PFSK-1 (cell line): ENCODE results near the gene ATP5PO.

ENCODE experiments used
- FOXP2 ChIP-seq: optimal IDR thresholded peaks from 2 replicates; pipeline ENCODE3; 2011; ENCODE audit warnings: borderline replicate concordance, control low read depth, inconsistent platforms; ENCODE audit not compliant: insufficient read depth; ENCODE audit errors: extremely low read length, extremely low read depth
- POLR2AphosphoS5 ChIP-seq: IDR thresholded peaks from 2 replicates; pipeline ENCODE4 v1.6.1; 2012; ENCODE audit warnings: low read depth, mild to moderate bottlenecking, control low read depth, low read length, moderate library complexity
- REST ChIP-seq, 2 experiments: IDR thresholded peaks; 2 replicates each; pipeline versions ENCODE4 v1.6.1 to v1.8.0; 2011 to 2012; ENCODE audit warnings: low read depth in 2 of 2, low read length in 2 of 2, control low read depth in 1 of 2, inconsistent platforms in 1 of 2, mild to moderate bottlenecking in 1 of 2, moderate library complexity in 1 of 2; ENCODE audit not compliant: insufficient read depth in 1 of 2
- SIN3A ChIP-seq: IDR thresholded peaks from 2 replicates; pipeline ENCODE4 v1.6.1; 2012; ENCODE audit warnings: mild to moderate bottlenecking, low read length, moderate library complexity, borderline replicate concordance; ENCODE audit not compliant: insufficient read depth
- TAF1 ChIP-seq: IDR thresholded peaks from 2 replicates; pipeline ENCODE4 v1.6.1; 2012; ENCODE audit warnings: low read length, control low read depth, borderline replicate concordance; ENCODE audit not compliant: insufficient read depth

The ATP5PO gene

GRCh38 chr21:33940164-33940880 lies 24.7 kb upstream of the ATP5PO start:
- TF ChIP-seq SIN3A (no peak), REST (IDR thresholded peaks at IDR 0.05; ENCODE audit: insufficient read depth in 1 of 2, low read depth in 2 of 2, low read length in 2 of 2) (no peak), POLR2AphosphoS5 (no peak), FOXP2 (no peak), TAF1 (no peak)

GRCh38 chr21:33939226-33939625 lies 23.6 kb upstream of the ATP5PO start:
- TF ChIP-seq REST (IDR thresholded peaks at IDR 0.05; ENCODE audit: insufficient read depth in 1 of 2, low read depth in 2 of 2, low read length in 2 of 2), result no peak

GRCh38 chr21:33938381-33938780 lies 22.8 kb upstream of the ATP5PO start:
- TF ChIP-seq POLR2AphosphoS5 (no peak), REST (IDR thresholded peaks at IDR 0.05; ENCODE audit: insufficient read depth in 1 of 2, low read depth in 2 of 2, low read length in 2 of 2) (no peak), TAF1 (no peak), SIN3A (no peak), FOXP2 (no peak)

GRCh38 chr21:33937931-33938339 lies 22.3 kb upstream of the ATP5PO start:
- TF ChIP-seq POLR2AphosphoS5, result no peak
- no peak for TF ChIP-seq REST (IDR thresholded peaks at IDR 0.05; ENCODE audit: insufficient read depth in 1 of 2, low read depth in 2 of 2, low read length in 2 of 2)
- no peak for TF ChIP-seq FOXP2

GRCh38 chr21:33937146-33937545 lies 21.5 kb upstream of the ATP5PO start:
- no peak for TF ChIP-seq FOXP2
